ENCODE measurements around the gene ZNF516.

The ZNF516 gene

GRCh38 chr18:76361219-76361618, 133.8 kb downstream of the ZNF516 start:
- no peak for DNase-seq

DNA sequence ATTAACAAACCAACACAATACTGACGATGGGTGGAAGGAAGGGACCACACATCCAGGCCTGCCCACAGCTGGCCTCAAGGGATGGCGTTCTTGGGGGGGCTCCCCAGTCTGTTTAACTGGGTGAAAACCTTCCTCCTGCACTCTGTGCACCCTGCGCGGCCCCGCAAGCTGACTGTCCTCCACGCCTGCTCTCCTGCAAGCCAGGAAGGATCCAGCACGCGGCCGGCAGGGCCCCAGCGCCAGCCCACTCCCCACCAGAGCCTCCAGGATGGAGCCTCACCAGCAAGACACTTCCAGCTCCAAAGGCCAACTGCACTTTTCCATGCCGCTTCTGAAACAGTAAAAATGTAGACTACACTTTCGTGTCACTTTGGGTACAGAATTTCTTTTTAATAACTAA, 135.1 kb downstream of the ZNF516 start:
- DNase-seq: no peak

GRCh38 chr18:76358774-76359173, 136.3 kb downstream of the ZNF516 start:
- no peak for DNase-seq

DNA sequence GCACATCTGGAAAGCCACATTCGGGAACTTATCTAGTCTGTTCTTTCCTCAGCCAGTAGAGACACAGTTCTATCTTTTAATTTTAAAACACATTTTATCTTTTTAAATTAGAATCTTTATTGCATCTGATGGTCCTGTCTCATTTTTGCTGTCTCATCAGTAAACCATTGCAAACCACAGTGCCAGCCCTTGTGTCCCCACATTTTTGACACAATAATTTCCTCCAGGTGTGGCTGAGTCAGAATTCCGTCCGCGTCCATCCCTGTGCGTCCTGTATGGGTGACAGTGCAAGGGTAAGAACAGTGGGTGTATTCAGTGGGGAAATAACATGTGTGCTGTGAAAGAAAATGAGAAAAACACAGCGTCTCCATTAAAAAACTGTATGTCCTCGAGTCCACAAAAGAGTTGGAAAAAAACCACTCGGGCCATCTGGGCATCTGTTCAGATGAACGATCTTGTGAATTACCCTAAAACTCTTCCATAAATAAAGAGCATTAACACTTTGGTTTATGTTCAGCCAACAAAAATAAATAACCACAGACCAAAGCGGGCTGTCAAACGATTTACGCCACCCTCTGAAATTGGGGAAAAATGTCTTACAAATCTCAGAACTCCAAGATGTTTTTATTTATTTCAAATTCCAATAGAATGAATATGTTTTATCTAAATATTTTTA, 137.3 kb downstream of the ZNF516 start:
- no peak for DNase-seq

DNA sequence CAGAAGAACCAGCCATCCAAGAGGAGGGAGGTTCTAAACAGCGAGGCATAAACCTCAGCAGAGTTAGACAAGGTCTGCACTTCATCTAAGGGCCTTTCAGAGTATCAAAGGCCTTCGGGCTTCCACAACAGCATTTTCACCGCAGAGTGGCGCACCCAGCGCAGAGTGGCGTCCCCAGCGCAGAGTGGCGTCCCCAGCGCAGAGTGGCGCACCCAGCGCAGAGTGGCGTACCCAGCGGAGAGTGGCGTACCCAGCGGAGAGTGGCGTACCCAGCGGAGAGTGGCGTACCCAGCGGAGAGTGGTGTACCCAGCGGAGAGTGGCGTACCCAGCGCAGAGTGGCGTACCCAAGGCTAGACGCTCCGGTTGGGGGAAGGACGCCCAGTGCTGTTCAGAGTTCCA, 137.9 kb downstream of the ZNF516 start:
- DNase-seq: no peak

DNA sequence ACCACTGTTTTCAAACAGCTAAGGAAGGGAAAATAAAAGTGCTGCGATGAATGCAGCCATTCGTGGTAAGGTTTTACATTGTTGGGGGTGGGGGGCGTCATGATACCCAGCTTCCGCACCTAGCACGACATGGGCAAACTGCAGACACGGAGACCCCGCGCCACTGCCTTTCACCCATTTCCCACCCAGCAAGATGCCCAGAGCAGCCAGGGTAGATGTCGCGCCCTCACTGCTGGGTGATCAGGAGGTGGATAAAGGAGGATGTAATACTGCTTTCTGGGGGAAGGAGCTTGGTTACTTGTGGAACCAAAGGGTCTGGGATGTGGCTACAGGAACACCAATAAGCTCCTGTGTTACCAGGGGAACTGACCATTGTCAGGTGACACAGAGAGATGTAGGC, 138.4 kb downstream of the ZNF516 start:
- no peak for DNase-seq

DNA sequence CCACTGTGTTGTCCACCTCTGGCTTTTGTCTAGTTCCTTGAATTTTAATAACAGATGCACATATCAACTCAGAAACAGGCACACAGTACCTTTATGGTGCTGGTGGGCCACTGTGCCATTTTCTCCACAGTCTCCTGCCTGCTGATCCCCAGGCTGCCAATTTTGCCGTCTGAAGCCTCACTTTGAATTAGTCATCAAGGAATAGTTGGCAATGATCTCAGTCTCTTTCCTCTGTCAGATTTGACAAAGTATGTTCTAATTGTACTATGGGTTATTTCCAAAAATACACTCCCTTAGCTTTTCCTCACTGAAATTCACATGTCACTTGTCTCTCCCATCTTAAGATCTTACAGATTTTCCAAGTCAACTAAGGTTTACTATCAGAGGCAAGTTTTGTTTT, 140.7 kb downstream of the ZNF516 start:
- DNase-seq: no peak

GRCh38 chr18:76353500-76353899, 141.5 kb downstream of the ZNF516 start:
- no peak for DNase-seq

DNA sequence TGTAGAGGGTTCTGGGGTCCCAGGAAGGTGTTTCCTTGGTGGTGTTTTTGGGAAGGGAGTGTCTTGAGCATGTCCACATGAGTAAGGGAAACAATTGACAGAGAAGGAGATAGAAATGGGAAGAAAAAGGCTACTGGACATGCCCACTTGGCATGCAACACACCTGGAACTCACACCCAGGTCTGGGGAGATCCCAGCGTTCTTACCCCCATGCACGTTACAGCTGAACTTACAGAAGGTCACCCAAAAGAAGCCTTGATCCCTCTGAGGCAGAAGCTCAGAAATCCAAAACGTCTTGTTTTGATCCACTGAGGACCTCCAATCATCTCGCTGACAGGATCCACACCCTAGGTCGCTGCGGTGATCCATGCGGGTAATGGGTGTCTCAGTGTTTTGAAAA, 142.0 kb downstream of the ZNF516 start:
- no peak for DNase-seq

- DNase-seq: peak; percentile 45 to 92 (median 83)
Observed at GRCh38 chr18:76351961-76352581, 143.0 kb downstream of the ZNF516 start.

- no peak for DNase-seq
Observed at GRCh38 chr18:76350134-76351025, 144.7 kb downstream of the ZNF516 start.

DNA sequence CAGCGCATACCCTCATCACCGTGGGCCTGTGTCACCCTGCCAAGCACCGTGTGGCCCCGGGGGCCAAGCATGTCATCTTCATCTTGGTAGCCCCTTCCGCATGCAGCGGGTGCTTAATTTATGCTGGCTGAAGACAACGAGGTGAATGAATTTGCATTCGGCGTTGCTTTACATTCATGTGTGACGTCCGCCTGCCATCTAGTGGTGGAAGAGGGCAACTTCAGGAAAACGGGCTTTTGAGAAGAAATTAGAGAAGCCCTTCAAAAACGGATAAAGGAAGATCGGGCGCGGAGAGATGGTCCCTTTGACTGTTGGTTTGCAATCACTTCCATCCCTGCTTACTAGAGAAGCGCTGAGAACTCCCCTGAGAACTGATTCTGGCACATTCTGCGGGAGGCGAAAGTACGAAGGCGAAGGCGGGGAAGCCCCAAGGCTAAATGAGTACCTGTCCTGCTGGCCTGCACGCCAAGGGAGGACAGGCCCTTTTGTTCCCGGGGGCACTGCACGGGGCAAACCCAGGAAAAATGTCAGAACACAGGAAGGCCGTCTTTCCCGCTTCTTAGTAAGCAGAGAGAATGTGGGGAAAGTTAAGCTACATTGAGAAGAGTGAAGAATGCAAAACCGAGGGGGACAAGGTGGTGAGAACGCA, 145.9 kb downstream of the ZNF516 start:
- peak; percentile 73 to 97 (median 90) for DNase-seq

DNA sequence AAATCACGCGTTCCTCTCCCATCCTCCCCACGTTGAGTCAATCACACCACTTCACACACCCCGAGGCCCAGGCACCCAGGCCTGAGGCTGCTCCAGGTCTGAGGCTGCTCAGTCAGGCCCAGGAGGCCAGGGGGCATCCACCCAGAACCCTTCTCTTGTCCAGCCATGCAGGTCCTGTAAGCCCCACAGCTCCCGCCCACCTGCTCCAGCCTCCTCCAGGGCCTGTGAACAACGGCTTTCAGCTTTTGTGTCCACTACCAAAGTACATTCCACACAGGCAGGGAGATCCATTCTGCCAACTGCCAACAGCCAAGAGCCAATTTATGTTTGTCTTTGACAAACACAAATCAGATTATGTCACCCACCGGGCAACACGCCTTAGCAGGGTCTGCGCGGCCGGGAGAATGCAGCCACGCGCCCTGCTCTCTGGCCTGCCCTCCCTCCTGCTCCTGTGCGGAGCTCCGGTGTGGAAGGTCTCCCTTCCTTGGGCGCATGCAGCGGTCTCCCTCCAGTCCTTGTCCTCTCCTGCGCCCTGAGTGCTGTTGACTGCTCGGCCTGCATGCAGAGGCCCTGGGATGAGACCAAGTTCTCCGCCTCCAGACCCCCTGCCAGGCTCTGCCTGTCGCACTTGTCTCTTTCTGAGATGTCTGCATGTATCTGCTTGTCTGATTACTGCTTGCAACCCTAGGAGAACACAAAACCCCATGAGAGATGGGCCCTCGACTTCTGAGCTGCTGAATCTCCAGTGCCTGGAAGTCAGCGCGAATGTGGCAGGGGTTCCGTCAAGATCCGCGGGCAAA, 146.6 kb downstream of the ZNF516 start:
- DNase-seq: peak in 2 of 3 experiments; percentile 90 to 94

GRCh38 chr18:76347341-76347740, 147.7 kb downstream of the ZNF516 start:
- no peak for DNase-seq

DNA sequence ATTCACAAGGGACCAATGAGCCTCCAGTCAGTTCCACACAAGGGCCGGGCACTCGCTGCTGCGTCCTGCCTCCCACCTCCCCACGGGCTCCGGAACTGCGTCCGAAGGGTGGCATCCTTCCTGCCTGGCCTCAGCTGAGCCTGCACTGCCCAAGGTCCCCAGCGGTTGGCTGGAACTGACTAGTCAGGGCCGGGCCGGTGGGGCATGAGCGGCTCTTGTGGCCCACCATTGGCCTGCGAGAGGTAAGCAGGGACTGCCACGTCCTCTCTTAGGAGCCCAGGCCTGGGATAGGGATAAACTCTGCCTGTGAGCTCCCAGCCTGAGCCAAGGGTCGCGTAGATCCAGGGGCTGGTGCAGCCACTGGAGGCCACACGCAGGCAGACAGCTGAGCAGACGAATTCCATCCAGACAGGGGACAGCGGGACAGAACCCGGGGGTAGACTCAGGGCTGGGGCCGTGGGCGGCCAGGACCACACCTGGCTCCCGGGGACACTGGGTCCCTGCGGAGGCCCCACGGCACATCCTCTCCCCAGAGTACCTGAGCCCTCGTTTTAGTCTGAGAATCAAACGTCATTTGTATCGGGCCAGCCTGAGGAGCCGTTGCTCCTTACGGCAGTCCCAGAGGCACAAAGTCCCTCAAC, 148.4 kb downstream of the ZNF516 start:
- DNase-seq: no peak

GRCh38 chr18:76345901-76346300, 149.1 kb downstream of the ZNF516 start:
- DNase-seq: no peak

DNA sequence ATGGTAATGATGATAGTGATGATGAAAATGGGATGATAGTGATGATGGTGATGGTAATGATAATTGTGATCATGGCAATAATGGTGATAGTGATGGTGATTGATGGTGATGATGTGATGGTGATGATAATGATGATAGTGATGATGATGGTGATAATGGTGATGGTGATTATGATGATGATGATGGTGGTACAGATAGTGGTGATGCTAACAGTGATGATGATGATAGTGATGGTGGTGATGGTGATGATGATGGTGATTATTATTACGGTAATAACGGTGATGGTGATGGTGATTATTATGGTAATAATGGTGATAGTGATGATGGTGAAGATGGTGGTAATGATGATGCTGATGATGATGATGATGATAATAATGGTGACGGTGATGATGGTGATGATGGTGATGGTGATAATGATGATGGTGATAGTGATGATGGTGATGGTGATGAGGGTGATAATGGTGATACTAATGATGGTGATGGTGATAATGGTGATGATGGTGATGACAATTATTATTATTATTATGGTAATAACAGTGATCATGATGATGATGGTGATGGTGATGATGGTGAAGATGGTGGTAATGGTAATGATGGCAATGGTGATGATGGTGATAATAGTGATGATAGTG, 151.0 kb downstream of the ZNF516 start:
- no peak for DNase-seq

DNA sequence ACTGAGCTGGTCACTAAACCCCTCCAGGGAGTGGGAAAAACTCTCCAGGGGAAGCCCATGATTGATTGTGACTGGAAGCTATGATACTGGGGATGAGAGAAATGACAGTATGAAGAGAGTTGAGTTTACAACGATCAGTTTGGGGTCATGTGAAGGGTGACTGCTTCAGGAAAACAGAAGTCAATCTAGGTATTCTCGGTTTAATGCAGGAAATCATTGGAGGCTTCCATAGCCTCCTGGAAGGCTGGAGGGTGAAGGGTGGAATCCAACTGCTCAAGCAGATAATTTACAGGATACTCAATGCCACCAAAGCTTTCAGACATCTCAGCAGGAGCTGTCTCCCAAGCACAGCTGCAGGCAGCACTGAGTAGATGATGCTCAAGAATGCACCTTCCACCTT, 154.6 kb downstream of the ZNF516 start:
- no peak for DNase-seq

- DNase-seq: no peak
Observed at GRCh38 chr18:76339246-76339620, 155.8 kb downstream of the ZNF516 start.

- DNase-seq: no peak
Observed at GRCh38 chr18:76338619-76339245, 156.3 kb downstream of the ZNF516 start.

- DNase-seq: no peak
Observed at GRCh38 chr18:76338088-76338487, 157.0 kb downstream of the ZNF516 start.
